ENCODE results near the gene ZNF823.
"Not testable (repeated sequence)": the region's sequence is repeated elsewhere in the genome, so short reads cannot be mapped to it uniquely, and the experiment has no call there.

ZNF823 gene

GRCh38 chr19:11694533-11695439 lies 44.0 kb downstream of the ZNF823 start:
- H3K4me3 ChIP-seq (ENCODE audit: low read length): peak overlapping the region; percentile 95

GRCh38 chr19:11693505-11694499 lies 44.9 kb downstream of the ZNF823 start:
- Histone ChIP-seq H3K9ac (ENCODE audit: low read depth, low read length) (peak overlapping the region; percentile 77), H3K4me3 (ENCODE audit: low read length) (peak overlapping the region; percentile 95), H3K27me3 (ENCODE audit: control insufficient read depth, insufficient read depth, low read length) (no peaks in the 10 kb centered on the region), H3K36me3 (ENCODE audit: insufficient read depth, low read length) (no peaks in the 10 kb centered on the region), H3K4me2 (ENCODE audit: low read length) (peak overlapping the region; percentile 82), H3K4me1 (ENCODE audit: control insufficient read depth, insufficient read depth, low read length) (peaks cover 3% of the 10 kb centered on the region), H3K9me3 (replicated peaks; ENCODE audit: low read length) (no peaks in the 10 kb centered on the region)

More at GRCh38 chr19:11694533-11695439, 44.0 kb downstream of the ZNF823 start:
- H3K36me3 ChIP-seq (ENCODE audit: insufficient read depth, low read length): no peaks in the 10 kb centered on the region
- H3K27me3 ChIP-seq (ENCODE audit: control insufficient read depth, insufficient read depth, low read length): no peaks in the 10 kb centered on the region
- H3K4me2 ChIP-seq (ENCODE audit: low read length): peak overlapping the region; percentile 82
- H3K9ac ChIP-seq (ENCODE audit: low read depth, low read length): peak overlapping the region; percentile 77
- H3K4me1 ChIP-seq (ENCODE audit: control insufficient read depth, insufficient read depth, low read length): peaks cover 3% of the 10 kb centered on the region
- no peaks in the 10 kb centered on the region for H3K9me3 ChIP-seq (replicated peaks; ENCODE audit: low read length)

- H3K9me3 ChIP-seq (replicated peaks; ENCODE audit: low read length): no peaks in the 10 kb centered on the region
Observed at GRCh38 chr19:11692127-11692790, 46.5 kb downstream of the ZNF823 start.

GRCh38 chr19:11685676-11686650 lies 52.8 kb downstream of the ZNF823 start:
- Histone ChIP-seq H3K4me1 (ENCODE audit: control insufficient read depth, insufficient read depth, low read length) (no peaks in the 10 kb centered on the region), H3K36me3 (ENCODE audit: insufficient read depth, low read length) (peaks cover 2% of the 10 kb centered on the region), H3K4me3 (ENCODE audit: low read length) (no peak overlapping the region), H3K4me2 (ENCODE audit: low read length) (no peak overlapping the region), H3K9me3 (replicated peaks; ENCODE audit: low read length) (peaks cover 10% of the 10 kb centered on the region), H3K9ac (ENCODE audit: low read depth, low read length) (no peak overlapping the region), H3K27me3 (ENCODE audit: control insufficient read depth, insufficient read depth, low read length) (no peaks in the 10 kb centered on the region)

More at GRCh38 chr19:11692127-11692790, 46.5 kb downstream of the ZNF823 start:
- Histone ChIP-seq H3K9ac (ENCODE audit: low read depth, low read length) (no peak overlapping the region), H3K4me1 (ENCODE audit: control insufficient read depth, insufficient read depth, low read length) (peaks cover 3% of the 10 kb centered on the region), H3K4me2 (ENCODE audit: low read length) (no peak overlapping the region), H3K36me3 (ENCODE audit: insufficient read depth, low read length) (no peaks in the 10 kb centered on the region), H3K27me3 (ENCODE audit: control insufficient read depth, insufficient read depth, low read length) (no peaks in the 10 kb centered on the region), H3K4me3 (ENCODE audit: low read length) (no peak overlapping the region)

- peaks cover 2% of the 10 kb centered on the region for H3K36me3 ChIP-seq (ENCODE audit: insufficient read depth, low read length)
- peaks cover 11% of the 10 kb centered on the region for H3K9me3 ChIP-seq (replicated peaks; ENCODE audit: low read length)
- H3K9ac ChIP-seq (ENCODE audit: low read depth, low read length): no peak overlapping the region
- no peaks in the 10 kb centered on the region for H3K27me3 ChIP-seq (ENCODE audit: control insufficient read depth, insufficient read depth, low read length)
- no peak overlapping the region for H3K4me3 ChIP-seq (ENCODE audit: low read length)
- H3K4me2 ChIP-seq (ENCODE audit: low read length): no peak overlapping the region
- no peaks in the 10 kb centered on the region for H3K4me1 ChIP-seq (ENCODE audit: control insufficient read depth, insufficient read depth, low read length)
Observed at GRCh38 chr19:11684987-11685675, 53.6 kb downstream of the ZNF823 start.

- no peak overlapping the region for H3K4me2 ChIP-seq (ENCODE audit: low read length)
- no peak overlapping the region for H3K4me3 ChIP-seq (ENCODE audit: low read length)
- H3K27me3 ChIP-seq (ENCODE audit: control insufficient read depth, insufficient read depth, low read length): no peaks in the 10 kb centered on the region
- H3K9ac ChIP-seq (ENCODE audit: low read depth, low read length): no peak overlapping the region
- H3K36me3 ChIP-seq (ENCODE audit: insufficient read depth, low read length): peaks cover 2% of the 10 kb centered on the region
- peaks cover 12% of the 10 kb centered on the region for H3K9me3 ChIP-seq (replicated peaks; ENCODE audit: low read length)
- H3K4me1 ChIP-seq (ENCODE audit: control insufficient read depth, insufficient read depth, low read length): no peaks in the 10 kb centered on the region
Observed at GRCh38 chr19:11680689-11681302, 58.0 kb downstream of the ZNF823 start.

- peaks cover 7% of the 10 kb centered on the region for H3K9me3 ChIP-seq (replicated peaks; ENCODE audit: low read length)
- no peak overlapping the region for H3K4me2 ChIP-seq (ENCODE audit: low read length)
Observed at GRCh38 chr19:11678504-11678903, 60.2 kb downstream of the ZNF823 start.

GRCh38 chr19:11676661-11677600 lies 61.8 kb downstream of the ZNF823 start:
- not testable (repeated sequence) for H3K9ac ChIP-seq (ENCODE audit: low read depth, low read length); H3K4me3 ChIP-seq (ENCODE audit: low read length); H3K36me3 ChIP-seq (ENCODE audit: insufficient read depth, low read length); H3K4me2 ChIP-seq (ENCODE audit: low read length); H3K4me1 ChIP-seq (ENCODE audit: control insufficient read depth, insufficient read depth, low read length); H3K27me3 ChIP-seq (ENCODE audit: control insufficient read depth, insufficient read depth, low read length); H3K9me3 ChIP-seq (replicated peaks; ENCODE audit: low read length)

More at GRCh38 chr19:11678504-11678903, 60.2 kb downstream of the ZNF823 start:
- Histone ChIP-seq H3K9ac (ENCODE audit: low read depth, low read length) (no peak overlapping the region), H3K36me3 (ENCODE audit: insufficient read depth, low read length) (peaks cover 2% of the 10 kb centered on the region), H3K27me3 (ENCODE audit: control insufficient read depth, insufficient read depth, low read length) (no peaks in the 10 kb centered on the region), H3K4me1 (ENCODE audit: control insufficient read depth, insufficient read depth, low read length) (no peaks in the 10 kb centered on the region), H3K4me3 (ENCODE audit: low read length) (no peak overlapping the region)

- Histone ChIP-seq H3K9me3 (replicated peaks; ENCODE audit: low read length) (peaks cover 7% of the 10 kb centered on the region), H3K27me3 (ENCODE audit: control insufficient read depth, insufficient read depth, low read length) (no peaks in the 10 kb centered on the region), H3K4me2 (ENCODE audit: low read length) (no peak overlapping the region), H3K4me1 (ENCODE audit: control insufficient read depth, insufficient read depth, low read length) (no peaks in the 10 kb centered on the region), H3K9ac (ENCODE audit: low read depth, low read length) (no peak overlapping the region), H3K36me3 (ENCODE audit: insufficient read depth, low read length) (no peaks in the 10 kb centered on the region), H3K4me3 (ENCODE audit: low read length) (no peak overlapping the region)
Observed at GRCh38 chr19:11675569-11675968, 63.2 kb downstream of the ZNF823 start.

All from skeletal muscle satellite cell (primary cell).